SU-DHL-6 (cell line): ENCODE results near the gene RRP9.

ENCODE experiments used
- CTCF ChIP-seq: fragments of 200-600 bp; sonication (generic); IDR thresholded peaks from one replicate; pipeline ENCODE4 v1.5.1; 2017; ENCODE audit warnings: antibody characterized with exemption, mild to moderate bottlenecking, low read length, moderate library complexity; ENCODE audit not compliant: insufficient read depth, poor library complexity, severe bottlenecking
- EZH2phosphoT487 ChIP-seq: fragments of 200-600 bp; sonication (generic), shearing (Covaris generic); conservative IDR thresholded peaks from 2 replicates; pipeline ENCODE4 v1.6.1; 2018; ENCODE audit warnings: mild to moderate bottlenecking, antibody characterized with exemption, low read length, moderate library complexity, mixed read lengths

GRCh38 chr3:51894939-51895338 lies 46.8 kb downstream of the RRP9 start:
- TF ChIP-seq CTCF (no peak), EZH2phosphoT487 (no peak)
